Measurements from ENCODE around the gene PDLIM3. TPM values are rescaled to one million over a fixed set of nuclear protein-coding genes. Genes with fewer than 3 reads are reported as not detected.

The PDLIM3 gene
- total RNA-seq, 1 experiment from 2014 or later: 6.2 TPM

DNA sequence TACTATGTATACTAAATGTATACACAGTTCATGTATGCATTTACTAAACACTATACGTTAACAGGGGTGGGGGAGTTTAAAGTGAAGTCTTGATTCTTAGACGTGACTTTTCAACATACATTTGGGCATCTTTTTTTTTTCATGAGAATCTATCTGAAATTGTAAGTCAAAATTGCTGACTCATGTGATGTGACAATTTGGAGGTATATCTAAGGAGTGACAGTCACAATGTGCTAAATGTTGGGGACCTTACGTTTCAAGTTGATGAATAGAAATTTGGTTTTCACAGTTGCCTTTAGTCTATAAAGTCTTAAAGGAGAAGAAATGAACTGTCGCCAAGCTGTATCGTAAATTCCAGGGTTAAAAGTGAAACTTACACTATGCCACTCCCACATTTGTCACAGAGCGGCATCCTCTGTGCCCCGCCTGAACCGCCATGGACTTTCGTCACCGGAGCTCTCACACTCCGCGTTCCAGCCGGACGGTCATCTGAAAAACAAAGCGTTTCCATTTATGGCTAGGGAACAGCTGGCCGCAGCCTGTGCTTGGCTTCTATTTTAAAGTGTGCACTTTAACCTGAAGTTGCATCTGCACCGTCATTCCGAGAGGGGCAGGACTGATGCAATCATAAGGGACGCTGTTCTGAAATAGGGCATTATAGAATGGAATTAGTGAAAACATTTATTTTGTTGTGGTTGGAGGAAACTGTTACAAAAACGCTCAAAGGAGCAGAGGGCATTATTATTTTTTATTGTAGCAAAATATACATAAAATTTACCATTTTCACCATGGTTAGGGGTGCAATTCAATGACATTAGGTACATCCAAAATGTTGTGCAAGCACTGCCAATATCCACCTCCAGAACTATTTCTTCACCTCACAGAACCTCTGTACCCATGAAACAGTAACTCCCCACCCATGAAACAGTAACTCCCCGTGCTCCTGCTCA, 30.9 kb downstream of the PDLIM3 start:
- Mint-ChIP-seq H3K9me3 (peaks cover 16% of the 10 kb centered on the region), H3K27ac (no peak overlapping the region), H3K36me3 (peaks cover 20% of the 10 kb centered on the region), H3K4me3 (no peak overlapping the region), H3K27me3 (ENCODE audit: low read depth) (no peaks in the 10 kb centered on the region; the same call in 1 of the 2 replicates), H3K4me1 (no peaks in the 10 kb centered on the region)
- TF ChIP-seq GRHL2 (CRISPR knock-in tag; IDR thresholded peaks at IDR 0.05; ENCODE audit: insufficient replicate concordance, severe bottlenecking): no peak
- TF ChIP-seq GABPB1 (CRISPR knock-in tag; IDR thresholded peaks at IDR 0.05): peak; percentile 98
- POLR2A ChIA-PET: no interaction called here
- ATAC-seq (no peak), DNase-seq (ENCODE audit: low spot score) (no peak)
- CTCF ChIA-PET: no interaction called here

DNA sequence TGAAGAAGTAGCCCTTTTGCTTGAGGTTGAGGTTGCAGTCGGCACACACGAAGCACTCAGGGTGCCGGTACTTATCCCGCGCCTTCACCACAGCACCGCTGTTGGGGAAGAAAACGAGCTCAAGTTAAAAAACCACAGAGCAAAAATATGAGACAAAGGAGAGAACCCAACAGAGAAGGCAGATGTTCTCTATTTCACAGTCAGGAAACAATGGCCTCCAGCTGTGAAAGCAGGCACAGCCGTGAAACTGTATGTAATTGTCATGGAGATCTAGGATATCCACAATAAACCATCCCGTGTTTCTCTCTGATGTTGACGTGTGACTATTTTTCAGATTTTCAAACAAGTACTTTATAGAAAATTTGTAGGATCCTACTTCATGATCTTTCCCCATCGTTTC, 32.9 kb downstream of the PDLIM3 start:
- Mint-ChIP-seq H3K36me3 (peaks cover 20% of the 10 kb centered on the region), H3K9me3 (peaks cover 16% of the 10 kb centered on the region), H3K4me3 (no peak overlapping the region), H3K4me1 (no peaks in the 10 kb centered on the region), H3K27me3 (ENCODE audit: low read depth) (no peaks in the 10 kb centered on the region; the same call in 1 of the 2 replicates), H3K27ac (no peak overlapping the region)
- no peak for TF ChIP-seq JUN (CRISPR knock-in tag; IDR thresholded peaks at IDR 0.05)
- TF ChIP-seq NR3C1 (CRISPR knock-in tag; conservative IDR thresholded peaks at IDR 0.05; ENCODE audit: low read depth): no peak
- no peak for TF ChIP-seq CREB1 (CRISPR knock-in tag; IDR thresholded peaks at IDR 0.05)
- no peak for TF ChIP-seq USF2 (CRISPR knock-in tag; IDR thresholded peaks at IDR 0.05)
- no peak for TF ChIP-seq NR1H2 (CRISPR knock-in tag; IDR thresholded peaks at IDR 0.05)
- TF ChIP-seq ZNF671 (CRISPR knock-in tag; IDR thresholded peaks at IDR 0.05): no peak
- TF ChIP-seq NFE2L1 (CRISPR knock-in tag; IDR thresholded peaks at IDR 0.05): no peak
- TF ChIP-seq ZNF396 (CRISPR knock-in tag; IDR thresholded peaks at IDR 0.05; ENCODE audit: borderline replicate concordance): no peak
- TF ChIP-seq, protein P1, sequence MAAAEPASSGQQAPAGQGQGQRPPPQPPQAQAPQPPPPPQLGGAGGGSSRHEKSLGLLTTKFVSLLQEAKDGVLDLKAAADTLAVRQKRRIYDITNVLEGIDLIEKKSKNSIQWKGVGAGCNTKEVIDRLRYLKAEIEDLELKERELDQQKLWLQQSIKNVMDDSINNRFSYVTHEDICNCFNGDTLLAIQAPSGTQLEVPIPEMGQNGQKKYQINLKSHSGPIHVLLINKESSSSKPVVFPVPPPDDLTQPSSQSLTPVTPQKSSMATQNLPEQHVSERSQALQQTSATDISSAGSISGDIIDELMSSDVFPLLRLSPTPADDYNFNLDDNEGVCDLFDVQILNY (CRISPR knock-in tag; IDR thresholded peaks at IDR 0.05): no peak
- no peak for TF ChIP-seq CTCF (IDR thresholded peaks at IDR 0.05)
- DNase-seq (ENCODE audit: low spot score) (no peak), ATAC-seq (no peak)
- POLR2A ChIA-PET: no interaction called here
- CTCF ChIA-PET: no interaction called here

- Mint-ChIP-seq H3K36me3 (peaks cover 20% of the 10 kb centered on the region), H3K27me3 (ENCODE audit: low read depth) (peaks cover 3% of the 10 kb centered on the region), H3K4me3 (no peak overlapping the region), H3K4me1 (no peaks in the 10 kb centered on the region), H3K27ac (no peak overlapping the region), H3K9me3 (peaks cover 16% of the 10 kb centered on the region)
- ChIA-PET POLR2A (no interaction called here), CTCF (no interaction called here)
- DNase-seq (ENCODE audit: low spot score) (no peak), ATAC-seq (no peak)
- no peak for TF ChIP-seq NFATC4 (CRISPR knock-in tag; IDR thresholded peaks at IDR 0.05)
- TF ChIP-seq E2F4 (CRISPR knock-in tag; IDR thresholded peaks at IDR 0.05; ENCODE audit: borderline replicate concordance, low read depth): no peak
- TF ChIP-seq GTF2I (CRISPR knock-in tag; conservative IDR thresholded peaks at IDR 0.05): no peak
- TF ChIP-seq SOX15 (CRISPR knock-in tag; IDR thresholded peaks at IDR 0.05): no peak
- TF ChIP-seq ZNF138 (CRISPR knock-in tag; conservative IDR thresholded peaks at IDR 0.05): no peak
- TF ChIP-seq, protein P2, sequence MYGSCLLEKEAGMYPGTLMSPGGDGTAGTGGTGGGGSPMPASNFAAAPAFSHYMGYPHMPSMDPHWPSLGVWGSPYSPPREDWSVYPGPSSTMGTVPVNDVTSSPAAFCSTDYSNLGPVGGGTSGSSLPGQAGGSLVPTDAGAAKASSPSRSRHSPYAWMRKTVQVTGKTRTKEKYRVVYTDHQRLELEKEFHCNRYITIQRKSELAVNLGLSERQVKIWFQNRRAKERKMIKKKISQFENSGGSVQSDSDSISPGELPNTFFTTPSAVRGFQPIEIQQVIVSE (CRISPR knock-in tag; IDR thresholded peaks at IDR 0.05; ENCODE audit: borderline replicate concordance): no peak
- TF ChIP-seq CTCF (IDR thresholded peaks at IDR 0.05): no peak
- TF ChIP-seq JAZF1 (CRISPR knock-in tag; IDR thresholded peaks at IDR 0.05): no peak
- TF ChIP-seq EMX1 (CRISPR knock-in tag; IDR thresholded peaks at IDR 0.05): no peak
- TF ChIP-seq, protein P3, sequence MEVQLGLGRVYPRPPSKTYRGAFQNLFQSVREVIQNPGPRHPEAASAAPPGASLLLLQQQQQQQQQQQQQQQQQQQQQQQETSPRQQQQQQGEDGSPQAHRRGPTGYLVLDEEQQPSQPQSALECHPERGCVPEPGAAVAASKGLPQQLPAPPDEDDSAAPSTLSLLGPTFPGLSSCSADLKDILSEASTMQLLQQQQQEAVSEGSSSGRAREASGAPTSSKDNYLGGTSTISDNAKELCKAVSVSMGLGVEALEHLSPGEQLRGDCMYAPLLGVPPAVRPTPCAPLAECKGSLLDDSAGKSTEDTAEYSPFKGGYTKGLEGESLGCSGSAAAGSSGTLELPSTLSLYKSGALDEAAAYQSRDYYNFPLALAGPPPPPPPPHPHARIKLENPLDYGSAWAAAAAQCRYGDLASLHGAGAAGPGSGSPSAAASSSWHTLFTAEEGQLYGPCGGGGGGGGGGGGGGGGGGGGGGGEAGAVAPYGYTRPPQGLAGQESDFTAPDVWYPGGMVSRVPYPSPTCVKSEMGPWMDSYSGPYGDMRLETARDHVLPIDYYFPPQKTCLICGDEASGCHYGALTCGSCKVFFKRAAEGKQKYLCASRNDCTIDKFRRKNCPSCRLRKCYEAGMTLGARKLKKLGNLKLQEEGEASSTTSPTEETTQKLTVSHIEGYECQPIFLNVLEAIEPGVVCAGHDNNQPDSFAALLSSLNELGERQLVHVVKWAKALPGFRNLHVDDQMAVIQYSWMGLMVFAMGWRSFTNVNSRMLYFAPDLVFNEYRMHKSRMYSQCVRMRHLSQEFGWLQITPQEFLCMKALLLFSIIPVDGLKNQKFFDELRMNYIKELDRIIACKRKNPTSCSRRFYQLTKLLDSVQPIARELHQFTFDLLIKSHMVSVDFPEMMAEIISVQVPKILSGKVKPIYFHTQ (CRISPR knock-in tag; IDR thresholded peaks at IDR 0.05): no peak
- no peak for TF ChIP-seq MXD4 (CRISPR knock-in tag; IDR thresholded peaks at IDR 0.05; ENCODE audit: borderline replicate concordance)
These were observed 34.7 kb downstream of the PDLIM3 start for GRCh38 chr4:185500576-185500975.

Measured in WTC11 (cell line).